OCI-LY7 (cell line): ENCODE results near the gene SDHD.

ENCODE experiments used
- EZH2phosphoT487 ChIP-seq: fragments of 200-600 bp; sonication (generic); IDR thresholded peaks from 2 replicates; pipeline ENCODE4 v1.6.1; 2018; ENCODE audit warnings: low read depth, borderline replicate concordance, mild to moderate bottlenecking, mixed run types, antibody characterized with exemption, low read length, moderate library complexity, mixed read lengths
- TF ChIP-seq, protein P1 (sequence below): fragments of 200-600 bp; sonication (generic); conservative IDR thresholded peaks from 2 replicates; pipeline ENCODE4 v1.5.1; 2014; ENCODE audit warnings: mild to moderate bottlenecking, antibody characterized with exemption, low read length, moderate library complexity, mixed read lengths

DNA sequence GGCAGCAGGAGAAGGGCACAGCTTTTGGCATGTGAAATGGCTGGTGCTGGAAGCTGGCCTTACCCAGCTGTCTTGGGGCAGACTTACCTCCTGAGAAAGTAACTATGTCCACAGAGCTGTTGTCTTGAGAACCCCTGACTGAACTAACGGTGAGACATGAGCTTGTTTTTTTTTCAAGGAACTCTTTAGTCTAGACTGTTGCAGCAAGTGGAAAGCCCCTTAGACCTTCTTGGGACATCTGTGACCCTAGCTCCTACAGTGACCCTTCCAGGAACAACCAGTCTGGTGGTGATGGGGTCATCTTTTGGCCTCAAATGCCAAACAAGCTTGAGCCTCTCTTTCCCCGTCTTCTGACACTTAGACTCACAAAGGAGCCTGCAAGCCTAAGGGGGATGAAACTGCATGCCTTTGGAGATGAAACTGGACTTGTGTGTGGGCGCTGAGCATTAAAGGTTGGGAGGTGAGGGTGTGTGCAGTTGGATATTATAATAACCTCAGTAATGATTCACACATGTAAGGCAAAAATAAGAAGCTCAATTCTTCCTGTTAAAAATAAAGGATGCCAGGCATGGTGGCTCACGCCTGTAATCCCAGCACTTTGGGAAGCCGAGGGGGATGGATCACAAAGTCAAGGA is 35.4 kb downstream of the SDHD start:
- TF ChIP-seq, protein P1, sequence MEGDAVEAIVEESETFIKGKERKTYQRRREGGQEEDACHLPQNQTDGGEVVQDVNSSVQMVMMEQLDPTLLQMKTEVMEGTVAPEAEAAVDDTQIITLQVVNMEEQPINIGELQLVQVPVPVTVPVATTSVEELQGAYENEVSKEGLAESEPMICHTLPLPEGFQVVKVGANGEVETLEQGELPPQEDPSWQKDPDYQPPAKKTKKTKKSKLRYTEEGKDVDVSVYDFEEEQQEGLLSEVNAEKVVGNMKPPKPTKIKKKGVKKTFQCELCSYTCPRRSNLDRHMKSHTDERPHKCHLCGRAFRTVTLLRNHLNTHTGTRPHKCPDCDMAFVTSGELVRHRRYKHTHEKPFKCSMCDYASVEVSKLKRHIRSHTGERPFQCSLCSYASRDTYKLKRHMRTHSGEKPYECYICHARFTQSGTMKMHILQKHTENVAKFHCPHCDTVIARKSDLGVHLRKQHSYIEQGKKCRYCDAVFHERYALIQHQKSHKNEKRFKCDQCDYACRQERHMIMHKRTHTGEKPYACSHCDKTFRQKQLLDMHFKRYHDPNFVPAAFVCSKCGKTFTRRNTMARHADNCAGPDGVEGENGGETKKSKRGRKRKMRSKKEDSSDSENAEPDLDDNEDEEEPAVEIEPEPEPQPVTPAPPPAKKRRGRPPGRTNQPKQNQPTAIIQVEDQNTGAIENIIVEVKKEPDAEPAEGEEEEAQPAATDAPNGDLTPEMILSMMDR = no peak
- no peak for TF ChIP-seq EZH2phosphoT487
